Measurements from ENCODE around the gene HOXD11.

The HOXD11 gene

GRCh38 chr2:176094349-176094748 lies 12.7 kb upstream of the HOXD11 start:
- DNase-seq = no peak

GRCh38 chr2:176095421-176095820 lies 11.7 kb upstream of the HOXD11 start:
- no peak for DNase-seq

DNA sequence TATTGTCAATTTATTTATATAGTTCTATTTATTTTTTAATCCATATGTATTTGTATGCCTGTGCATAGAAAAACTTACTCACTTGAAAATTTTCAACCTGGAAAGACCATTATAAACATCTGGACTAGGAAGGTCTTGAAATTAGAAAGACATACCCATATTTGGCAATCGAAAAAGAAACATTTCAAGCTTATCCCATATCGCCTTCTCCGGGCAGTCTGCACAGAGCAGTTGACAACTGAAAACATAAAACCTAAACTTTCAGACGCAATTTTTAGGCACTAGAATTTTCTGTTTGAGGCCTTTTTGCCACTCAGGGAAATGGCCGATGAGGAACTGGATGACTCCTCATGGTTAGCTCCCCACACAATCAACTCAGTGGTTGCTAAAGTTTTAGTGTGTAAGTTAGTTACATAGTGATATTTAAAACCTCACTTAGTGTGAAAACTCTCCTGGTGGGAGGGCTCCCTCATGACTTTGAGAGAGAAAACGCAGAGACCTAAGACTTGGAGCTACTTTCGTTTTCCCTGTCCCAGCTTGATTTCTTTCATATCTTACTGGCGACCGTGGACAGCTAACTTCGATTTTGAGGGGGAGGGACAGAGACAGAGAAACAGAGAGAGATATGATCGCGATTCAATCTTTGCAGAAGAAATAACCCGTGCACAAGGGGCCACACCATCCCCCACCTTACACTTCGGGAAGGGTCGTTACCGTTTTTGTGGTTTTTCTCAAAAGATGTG lies 10.7 kb upstream of the HOXD11 start:
- no peak for DNase-seq

DNA sequence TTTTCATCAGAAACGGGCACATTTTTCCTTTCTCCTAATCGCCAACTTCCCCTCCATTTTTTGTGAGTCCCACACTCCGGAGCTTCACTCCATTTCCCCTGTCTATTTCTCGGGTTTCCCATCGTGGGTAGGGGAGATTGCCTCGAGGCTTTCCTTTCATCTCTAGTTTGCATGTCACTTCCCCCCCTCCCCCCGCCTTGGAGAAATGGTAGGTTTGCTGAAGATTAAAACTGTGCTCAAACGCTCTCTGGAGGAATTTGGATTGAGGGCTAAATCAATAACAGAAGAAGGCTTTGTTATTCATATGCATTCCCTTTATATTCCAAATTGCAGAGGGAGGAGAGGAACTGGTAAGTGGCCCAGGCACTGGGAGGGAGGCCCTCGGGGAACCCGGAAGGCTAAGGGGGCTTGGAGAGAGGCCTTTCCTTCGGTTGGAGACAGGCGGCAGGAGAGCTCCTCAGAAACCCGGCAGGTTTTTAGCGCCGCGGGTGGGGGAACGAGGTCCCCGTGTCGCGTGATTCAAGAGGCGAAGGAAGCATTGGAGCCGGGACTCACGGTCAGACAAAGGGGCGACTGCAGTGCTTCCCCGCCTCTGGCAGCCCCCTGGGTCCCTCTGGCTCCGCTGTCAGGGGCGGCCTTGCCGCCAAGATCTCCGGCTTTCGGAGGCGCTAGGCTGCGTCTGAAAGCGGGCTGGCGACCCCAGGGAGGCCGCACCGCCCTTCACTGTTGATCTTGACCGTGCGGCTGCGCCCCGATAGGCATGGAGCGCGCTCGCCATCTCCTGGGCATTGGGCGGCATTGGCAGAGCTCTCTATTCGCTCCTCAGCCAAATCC lies 9.9 kb upstream of the HOXD11 start:
- DNase-seq = peak; percentile 76

DNA sequence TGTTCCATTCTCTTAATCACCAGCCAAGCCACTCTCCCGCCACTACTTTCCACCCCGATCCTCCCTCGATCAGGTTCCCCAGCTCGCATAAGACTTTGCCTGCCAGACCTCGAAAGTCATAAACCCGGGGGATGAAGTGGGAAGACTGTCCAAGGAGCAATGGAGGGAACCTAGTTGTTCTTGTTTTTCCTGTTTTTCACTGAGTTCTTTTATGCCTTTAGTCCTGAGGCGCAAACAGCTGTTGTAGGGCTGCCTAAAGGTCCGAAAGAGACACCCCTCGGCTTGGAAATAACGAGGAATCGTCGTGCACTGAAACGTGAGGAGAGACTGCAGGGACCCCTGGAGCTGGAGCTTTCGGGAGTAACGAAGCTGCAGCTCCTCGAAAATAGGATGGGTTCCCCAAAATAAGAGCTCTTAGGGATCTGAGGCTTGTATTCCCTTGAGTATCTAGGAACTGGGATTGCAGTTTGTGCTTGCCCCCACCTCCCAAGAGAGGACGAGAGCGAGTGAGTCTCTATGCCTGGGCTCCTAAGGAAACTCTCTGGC lies 9.2 kb upstream of the HOXD11 start:
- no peak for DNase-seq

GRCh38 chr2:176098366-176099158 lies 8.5 kb upstream of the HOXD11 start:
- no peak for DNase-seq

DNA sequence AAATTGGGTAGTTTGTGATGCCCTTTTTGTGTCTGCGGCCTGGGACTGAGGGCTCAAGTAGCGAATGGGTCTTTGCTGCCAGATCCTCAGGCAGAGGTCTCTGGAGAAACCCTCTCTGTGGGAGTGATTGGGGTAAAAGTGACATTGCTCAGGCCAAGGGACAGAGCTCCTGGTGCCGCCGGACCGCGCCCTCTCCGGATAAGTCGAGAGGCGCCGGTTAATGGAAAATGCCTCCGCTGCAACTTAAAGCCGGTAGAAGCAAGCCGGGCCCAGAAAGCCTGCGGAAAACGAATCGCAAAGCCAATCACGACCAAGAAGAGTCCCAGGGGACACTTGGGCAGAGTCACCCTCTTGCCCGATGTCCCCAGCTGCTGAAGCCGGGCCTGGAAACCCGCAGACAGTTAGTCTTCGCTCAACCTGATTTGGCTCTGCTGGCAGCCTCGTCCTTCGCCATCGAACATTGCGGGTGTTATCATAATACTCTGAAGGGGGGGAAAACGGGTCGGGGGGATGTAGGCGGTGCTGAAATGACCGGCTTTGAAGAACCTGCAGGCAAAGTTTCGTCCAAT lies 7.8 kb upstream of the HOXD11 start:
- peak; percentile 22 for DNase-seq

DNA sequence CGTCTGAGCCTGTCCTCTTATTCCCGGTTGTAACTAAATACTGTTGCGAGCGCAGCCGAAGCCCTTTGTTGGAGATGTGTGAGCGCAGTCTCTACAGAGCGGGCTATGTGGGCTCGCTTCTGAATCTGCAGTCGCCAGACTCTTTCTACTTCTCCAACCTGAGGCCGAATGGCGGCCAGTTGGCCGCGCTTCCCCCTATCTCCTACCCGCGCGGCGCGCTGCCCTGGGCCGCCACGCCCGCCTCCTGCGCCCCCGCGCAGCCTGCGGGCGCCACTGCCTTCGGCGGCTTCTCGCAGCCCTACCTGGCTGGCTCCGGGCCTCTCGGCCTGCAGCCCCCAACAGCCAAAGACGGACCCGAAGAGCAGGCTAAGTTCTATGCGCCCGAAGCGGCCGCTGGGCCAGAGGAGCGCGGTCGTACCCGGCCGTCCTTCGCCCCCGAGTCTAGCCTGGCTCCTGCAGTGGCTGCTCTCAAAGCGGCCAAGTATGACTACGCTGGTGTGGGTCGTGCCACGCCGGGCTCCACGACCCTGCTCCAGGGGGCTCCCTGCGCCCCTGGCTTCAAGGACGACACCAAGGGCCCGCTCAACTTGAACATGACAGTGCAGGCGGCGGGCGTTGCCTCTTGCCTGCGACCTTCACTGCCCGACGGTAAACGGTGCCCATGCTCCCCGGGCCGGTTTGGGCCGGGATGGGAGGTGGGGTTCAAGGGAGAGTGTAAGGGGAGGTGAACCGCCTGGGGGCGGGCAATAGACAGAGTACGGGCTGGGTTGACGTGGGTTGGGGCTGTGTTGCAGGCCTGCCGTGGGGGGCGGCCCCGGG lies 7.1 kb upstream of the HOXD11 start, which contains the start of gene HOXD12:
Gene HOXD12 (plus strand): TSS at position 68 of the 819 bp plus-strand sequence. CDS start 7 bp downstream, at position 75.
- DNase-seq = peak; percentile 22

- DNase-seq = no peak
These were observed 6.4 kb upstream of the HOXD11 start for GRCh38 chr2:176100547-176101140.

- no peak for DNase-seq
These were observed 5.8 kb upstream of the HOXD11 start for GRCh38 chr2:176101216-176101830.

DNA sequence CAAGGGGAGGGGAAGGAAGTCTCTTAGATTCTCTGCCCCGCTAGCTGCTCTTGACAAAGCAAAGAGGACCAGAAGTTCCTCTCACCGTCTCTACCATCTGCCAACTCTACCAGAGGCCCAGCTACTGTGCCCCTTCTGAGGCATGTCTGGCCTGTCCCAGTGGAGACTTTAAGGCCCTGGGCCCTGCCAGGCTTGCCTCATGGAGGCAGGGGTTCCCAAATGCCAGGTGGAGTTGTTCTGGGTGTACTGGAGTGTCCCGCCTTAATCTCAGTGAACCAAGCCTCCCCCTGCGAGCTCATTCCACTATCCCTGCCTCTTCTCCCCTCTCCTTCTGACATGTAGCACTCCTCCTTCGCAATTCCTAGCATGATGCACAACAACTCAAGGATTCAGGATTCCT lies 5.2 kb upstream of the HOXD11 start:
- DNase-seq = no peak

DNA sequence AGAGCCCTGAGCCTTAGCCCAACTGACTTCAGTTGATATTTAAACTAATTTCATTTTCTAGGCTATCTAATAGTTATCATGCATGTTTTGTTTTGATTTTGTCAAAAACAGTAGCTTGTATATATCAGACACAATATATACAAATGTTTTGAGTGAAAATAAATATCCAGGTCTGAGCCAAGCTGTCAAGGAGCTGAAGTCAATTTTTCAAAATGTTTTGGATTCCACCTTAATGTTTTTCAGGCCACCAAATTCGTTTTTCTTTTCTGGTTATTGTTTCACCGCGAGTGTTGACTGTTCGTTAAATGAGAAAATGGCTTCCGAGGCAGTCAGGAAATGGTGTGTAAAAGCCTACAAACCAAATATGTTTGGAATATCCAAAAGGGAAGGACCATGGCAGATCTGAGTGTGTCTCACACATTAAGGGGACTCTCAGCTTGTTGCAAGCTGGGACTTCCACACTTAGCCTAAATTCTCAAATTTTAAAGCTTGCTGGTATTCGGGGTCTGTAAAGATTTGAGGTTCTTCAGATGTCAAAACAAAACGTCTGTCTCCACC lies 4.7 kb upstream of the HOXD11 start:
- DNase-seq = no peak

GRCh38 chr2:176103194-176103593 lies 3.9 kb upstream of the HOXD11 start:
- DNase-seq = no peak

DNA sequence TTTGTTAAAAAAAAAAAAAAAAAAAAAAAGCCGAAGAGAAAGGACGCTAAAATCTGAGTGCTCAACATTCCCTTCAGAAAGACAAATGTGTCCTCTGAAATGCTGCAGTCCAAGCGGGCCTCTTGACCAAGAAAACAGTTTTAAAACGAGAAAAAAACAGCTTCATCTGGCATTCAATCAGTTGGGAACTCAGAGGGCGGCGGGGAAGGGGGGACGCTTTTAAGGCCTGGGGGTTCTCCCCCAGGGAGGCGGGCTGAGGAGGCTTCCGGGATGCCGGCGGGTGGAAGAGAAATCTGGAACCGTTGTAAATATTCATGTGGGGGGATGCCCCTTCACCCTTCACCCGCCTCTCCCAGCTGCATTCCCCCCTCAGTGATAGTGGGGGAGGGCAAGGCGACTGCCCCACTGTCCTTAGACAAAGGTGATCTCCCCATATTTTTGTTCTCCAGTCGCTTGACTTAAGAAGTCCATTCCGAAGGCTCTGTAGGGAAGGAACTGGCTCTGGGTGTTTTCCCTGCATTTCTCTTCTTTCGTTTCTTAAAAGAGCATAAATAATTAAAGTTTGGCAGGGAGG lies 3.3 kb upstream of the HOXD11 start:
- no peak for DNase-seq

DNA sequence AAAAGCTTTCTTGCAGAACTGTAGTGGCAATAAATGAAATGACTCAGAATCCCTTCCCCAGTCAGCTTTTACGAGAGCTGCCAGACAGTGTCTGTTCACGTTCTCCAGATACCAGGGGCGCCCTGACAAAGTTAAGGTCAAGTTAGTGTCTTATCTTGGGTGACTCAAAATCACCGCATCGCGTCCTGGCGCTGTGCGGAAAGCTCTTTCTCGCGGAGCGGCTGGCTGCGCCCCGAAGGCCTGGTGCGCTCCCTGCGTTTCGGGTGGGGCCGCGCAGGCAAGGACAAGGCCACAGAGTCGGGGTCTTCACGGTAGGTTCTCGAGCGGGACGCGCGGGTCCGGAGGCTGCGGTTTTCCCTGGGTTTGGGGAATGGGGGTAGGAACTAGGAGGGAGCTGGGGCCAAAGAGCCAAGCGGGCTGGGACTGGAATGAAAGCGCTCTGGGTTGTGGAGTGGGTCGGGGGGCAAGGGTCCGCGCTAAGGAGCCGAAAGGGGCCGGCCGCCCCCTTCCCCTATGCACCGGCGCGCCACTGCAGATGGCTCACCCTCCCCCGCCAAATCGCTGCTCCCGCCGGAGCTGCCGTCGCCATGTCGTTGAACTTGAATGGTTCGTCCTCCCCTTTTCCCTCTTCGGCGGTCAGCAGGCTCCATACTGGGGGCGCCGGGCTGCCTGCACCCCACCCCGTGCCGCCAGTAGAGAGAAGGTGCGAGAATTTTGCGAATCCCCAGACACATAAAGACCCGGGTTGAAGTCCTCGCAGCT lies 2.6 kb upstream of the HOXD11 start:
- no peak for DNase-seq

- DNase-seq = no peak
These were observed 1.9 kb upstream of the HOXD11 start for GRCh38 chr2:176105078-176105729.

DNA sequence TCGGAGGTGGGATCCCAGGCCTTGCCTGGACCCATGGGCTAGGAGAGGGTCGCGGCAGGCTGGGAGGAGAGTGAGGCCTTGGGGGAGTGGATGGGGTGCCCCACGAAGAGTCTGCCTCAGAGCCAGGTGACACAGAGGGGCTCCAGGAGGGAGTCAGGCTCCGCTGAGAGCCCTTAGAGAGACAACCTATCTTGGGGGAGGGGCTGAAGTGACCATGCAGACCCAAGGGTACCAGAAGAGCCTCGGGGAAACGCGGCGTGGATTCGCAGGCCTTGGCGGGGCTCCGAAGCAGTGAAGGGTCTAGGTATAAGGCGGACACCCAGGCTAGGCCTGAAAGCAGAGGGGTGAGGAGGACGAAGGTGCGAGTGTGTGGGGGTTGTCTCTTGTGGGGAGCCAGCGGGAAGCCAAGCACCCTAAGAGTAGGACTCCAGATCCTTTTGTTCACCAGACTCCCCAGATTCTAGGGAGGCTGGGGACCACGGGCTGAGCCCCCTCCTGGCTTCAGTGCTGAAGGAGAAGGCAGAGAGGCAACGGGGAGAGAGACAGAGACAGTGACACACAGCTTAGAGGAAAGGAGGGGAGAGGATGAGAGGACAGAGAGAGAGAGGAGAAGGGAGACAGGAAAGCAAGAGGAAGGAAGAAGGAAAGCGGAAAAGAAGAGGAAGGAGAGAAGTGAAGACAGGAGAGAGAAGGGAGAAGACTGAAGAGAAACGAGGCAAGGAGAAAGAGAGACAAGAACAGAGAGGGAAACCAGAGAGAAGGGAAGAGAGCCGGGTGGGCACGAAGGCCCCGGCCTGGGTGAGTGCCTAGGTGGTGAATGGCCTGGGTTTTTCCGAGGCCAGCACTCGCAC lies 1.1 kb upstream of the HOXD11 start:
- no peak for DNase-seq

- DNase-seq = no peak
These were observed 676 bp downstream of the HOXD11 start for GRCh38 chr2:176107731-176108181.
